Glomerular endothelial cell (primary cell): Measurements from ENCODE around the gene ESF1. TPM values are rescaled to one million over a fixed set of nuclear protein-coding genes. Genes with fewer than 3 reads are reported as not detected.

ENCODE experiments used
- DNase-seq: peaks from one replicate; pipeline ENCODE4 v3.0.0-alpha.2; 2011; ENCODE audit warnings: low read depth, low spot score; ENCODE audit errors: extremely low read depth
- total RNA-seq: library from RNA; depleted of rRNA; stranded (reverse); fragments of >200 nt; gene quantifications from 2 replicates; pipeline ENCODE4 v1.2.3, GENCODE V29; 2015

The ESF1 gene
- total RNA-seq: 7.7 and 10.9 TPM in 2 replicates

- peak; percentile 83 for DNase-seq
Observed at GRCh38 chr20:13784893-13785715, at the start of gene ESF1, which contains the start of gene NDUFAF5. Gene ESF1 (minus strand): TSS chr20:13784919. CDS start chr20:13783140, 1,779 bp downstream. Gene NDUFAF5 (plus strand): TSS chr20:13785028. CDS start chr20:13785069, 41 bp downstream.

- no peak for DNase-seq
Observed at GRCh38 chr20:13831476-13831875, 46.8 kb upstream of the ESF1 start.

- DNase-seq: no peak
Observed at GRCh38 chr20:13825465-13825864, 40.7 kb upstream of the ESF1 start.

- no peak for DNase-seq
Observed at GRCh38 chr20:13824459-13824858, 39.7 kb upstream of the ESF1 start.

- DNase-seq: no peak
Observed at GRCh38 chr20:13822459-13822858, 37.7 kb upstream of the ESF1 start.

- DNase-seq: no peak
Observed at GRCh38 chr20:13821876-13822275, 37.2 kb upstream of the ESF1 start.

GRCh38 chr20:13819885-13820645 lies 35.3 kb upstream of the ESF1 start:
- DNase-seq: peak; percentile 33

GRCh38 chr20:13817342-13817741 lies 32.6 kb upstream of the ESF1 start:
- no peak for DNase-seq

- DNase-seq: no peak
Observed at GRCh38 chr20:13816757-13817156, 32.0 kb upstream of the ESF1 start.

GRCh38 chr20:13814672-13815071 lies 30.0 kb upstream of the ESF1 start:
- no peak for DNase-seq

GRCh38 chr20:13813910-13814309 lies 29.2 kb upstream of the ESF1 start:
- no peak for DNase-seq

- no peak for DNase-seq
Observed at GRCh38 chr20:13810446-13810845, 25.7 kb upstream of the ESF1 start.

- no peak for DNase-seq
Observed at GRCh38 chr20:13809855-13810254, 25.1 kb upstream of the ESF1 start.

GRCh38 chr20:13809373-13809772 lies 24.7 kb upstream of the ESF1 start:
- DNase-seq: no peak

GRCh38 chr20:13800728-13801134 lies 16.0 kb upstream of the ESF1 start:
- peak; percentile 14 for DNase-seq

- DNase-seq: no peak
Observed at GRCh38 chr20:13799974-13800373, 15.3 kb upstream of the ESF1 start.

GRCh38 chr20:13799040-13799439 lies 14.3 kb upstream of the ESF1 start:
- no peak for DNase-seq

GRCh38 chr20:13794667-13795066 lies 9.9 kb upstream of the ESF1 start:
- DNase-seq: no peak

- DNase-seq: no peak
Observed at GRCh38 chr20:13793001-13793400, 8.3 kb upstream of the ESF1 start.

- DNase-seq: no peak
Observed at GRCh38 chr20:13791540-13792459, 7.1 kb upstream of the ESF1 start.

- no peak for DNase-seq
Observed at GRCh38 chr20:13790708-13791107, 6.0 kb upstream of the ESF1 start.
